ENCODE data around the gene ZNF366.

The ZNF366 gene

GRCh38 chr5:72465066-72465465 is 42.1 kb downstream of the ZNF366 start:
- no peaks in the 10 kb centered on the region for H3K79me2 ChIP-seq (ENCODE audit: insufficient read depth, low read length)

GRCh38 chr5:72464071-72464470 is 43.1 kb downstream of the ZNF366 start:
- H3K36me3 ChIP-seq (ENCODE audit: insufficient read depth, low read length), result no peaks in the 10 kb centered on the region
- H3F3A ChIP-seq (ENCODE audit: low read depth), result no peaks in the 10 kb centered on the region
- H3K4me2 ChIP-seq (ENCODE audit: low read depth, low read length, poor library complexity, severe bottlenecking), result no peak overlapping the region
- no peaks in the 10 kb centered on the region for H3K9me3 ChIP-seq (ENCODE audit: insufficient read depth, low read depth, low read length)
- no peak overlapping the region for H3K9ac ChIP-seq (ENCODE audit: low read depth, low read length, poor library complexity, severe bottlenecking)
- peaks cover 35% of the 10 kb centered on the region for H3K4me1 ChIP-seq (ENCODE audit: insufficient read depth, low read length, poor library complexity, severe bottlenecking)
- no peak overlapping the region for H3K4me3 ChIP-seq (ENCODE audit: low read length, poor library complexity, severe bottlenecking)
- TF ChIP-seq EZH2phosphoT487 (IDR thresholded peaks at IDR 0.05; ENCODE audit: borderline replicate concordance) (no peak), CTCF (conservative IDR thresholded peaks at IDR 0.05; ENCODE audit: low read length) (no peak)
- H2AFZ ChIP-seq (ENCODE audit: low read length), result no peak overlapping the region
- no peaks in the 10 kb centered on the region for H3K79me2 ChIP-seq (ENCODE audit: insufficient read depth, low read length)
- H3K27me3 ChIP-seq (ENCODE audit: insufficient read depth, low read length, poor library complexity, severe bottlenecking), result no peaks in the 10 kb centered on the region
- H4K20me1 ChIP-seq (ENCODE audit: insufficient read depth, low read length, poor library complexity, severe bottlenecking), result no peaks in the 10 kb centered on the region
- no peaks in the 10 kb centered on the region for H3K9me2 ChIP-seq (replicated peaks; ENCODE audit: low read depth, low read length)

More at GRCh38 chr5:72465066-72465465, 42.1 kb downstream of the ZNF366 start:
- Histone ChIP-seq H3K4me3 (ENCODE audit: low read length, poor library complexity, severe bottlenecking) (no peak overlapping the region), H2AFZ (ENCODE audit: low read length) (no peak overlapping the region), H3K9me3 (ENCODE audit: insufficient read depth, low read depth, low read length) (no peaks in the 10 kb centered on the region), H3K9ac (ENCODE audit: low read depth, low read length, poor library complexity, severe bottlenecking) (no peak overlapping the region), H3K4me2 (ENCODE audit: low read depth, low read length, poor library complexity, severe bottlenecking) (no peak overlapping the region), H3K27me3 (ENCODE audit: insufficient read depth, low read length, poor library complexity, severe bottlenecking) (no peaks in the 10 kb centered on the region), H4K20me1 (ENCODE audit: insufficient read depth, low read length, poor library complexity, severe bottlenecking) (no peaks in the 10 kb centered on the region), H3K9me2 (replicated peaks; ENCODE audit: low read depth, low read length) (no peaks in the 10 kb centered on the region), H3K36me3 (ENCODE audit: insufficient read depth, low read length) (no peaks in the 10 kb centered on the region), H3K4me1 (ENCODE audit: insufficient read depth, low read length, poor library complexity, severe bottlenecking) (peaks cover 35% of the 10 kb centered on the region), H3F3A (ENCODE audit: low read depth) (no peaks in the 10 kb centered on the region)
- no peak for TF ChIP-seq EZH2phosphoT487 (IDR thresholded peaks at IDR 0.05; ENCODE audit: borderline replicate concordance)
- no peak for TF ChIP-seq CTCF (conservative IDR thresholded peaks at IDR 0.05; ENCODE audit: low read length)

GRCh38 chr5:72463449-72464052 is 43.7 kb downstream of the ZNF366 start:
- no peak overlapping the region; the same call in 1 of the 2 replicates for H2AFZ ChIP-seq (ENCODE audit: low read length)
- no peak overlapping the region for H3K4me3 ChIP-seq (ENCODE audit: low read length, poor library complexity, severe bottlenecking)
- no peaks in the 10 kb centered on the region for H3K9me3 ChIP-seq (ENCODE audit: insufficient read depth, low read depth, low read length)
- no peak for TF ChIP-seq EZH2phosphoT487 (IDR thresholded peaks at IDR 0.05; ENCODE audit: borderline replicate concordance)
- TF ChIP-seq CTCF (conservative IDR thresholded peaks at IDR 0.05; ENCODE audit: low read length), result peak; percentile 28; the same call in 1 of the 2 replicates
- no peaks in the 10 kb centered on the region for H3F3A ChIP-seq (ENCODE audit: low read depth)
- no peak overlapping the region for H3K9ac ChIP-seq (ENCODE audit: low read depth, low read length, poor library complexity, severe bottlenecking)
- no peaks in the 10 kb centered on the region for H3K9me2 ChIP-seq (replicated peaks; ENCODE audit: low read depth, low read length)
- no peaks in the 10 kb centered on the region for H4K20me1 ChIP-seq (ENCODE audit: insufficient read depth, low read length, poor library complexity, severe bottlenecking)
- H3K4me2 ChIP-seq (ENCODE audit: low read depth, low read length, poor library complexity, severe bottlenecking), result no peak overlapping the region
- no peaks in the 10 kb centered on the region for H3K36me3 ChIP-seq (ENCODE audit: insufficient read depth, low read length)
- no peaks in the 10 kb centered on the region for H3K27me3 ChIP-seq (ENCODE audit: insufficient read depth, low read length, poor library complexity, severe bottlenecking)
- H3K79me2 ChIP-seq (ENCODE audit: insufficient read depth, low read length), result no peaks in the 10 kb centered on the region
- H3K4me1 ChIP-seq (ENCODE audit: insufficient read depth, low read length, poor library complexity, severe bottlenecking), result peaks cover 30% of the 10 kb centered on the region
